Activated T-cell treated with anti-CD3 and anti-CD28 coated beads, Interleukin-2, amount 50 U/mL, for 24 hours (primary cell): ENCODE results near the gene B4GALT5.
"Not testable (repeated sequence)": the region's sequence is repeated elsewhere in the genome, so short reads cannot be mapped to it uniquely, and the experiment has no call there.

ENCODE experiments used
- DNase-seq: peaks from one replicate; pipeline ENCODE4 v3.0.0-alpha.2; 2020
- H3K27ac Mint-ChIP-seq: 2 replicates; pipeline ENCODE4 v1.8.0; 2020; ENCODE audit warnings: mild to moderate bottlenecking, mixed read lengths
- H3K27me3 Mint-ChIP-seq: 2 replicates; pipeline ENCODE4 v1.8.0; 2020; ENCODE audit warnings: mixed read lengths
- H3K36me3 Mint-ChIP-seq: 2 replicates; pipeline ENCODE4 v1.8.0; 2020; ENCODE audit warnings: low read depth, mixed read lengths
- H3K4me1 Mint-ChIP-seq: 2 replicates; pipeline ENCODE4 v1.8.0; 2020; ENCODE audit warnings: low read depth, mixed read lengths
- H3K4me3 Mint-ChIP-seq: 2 replicates; pipeline ENCODE4 v1.8.0; 2020; ENCODE audit warnings: mild to moderate bottlenecking, moderate library complexity, mixed read lengths
- H3K9me3 Mint-ChIP-seq: 2 replicates; pipeline ENCODE4 v1.8.0; 2020; ENCODE audit warnings: mixed read lengths

Gene B4GALT5

DNA sequence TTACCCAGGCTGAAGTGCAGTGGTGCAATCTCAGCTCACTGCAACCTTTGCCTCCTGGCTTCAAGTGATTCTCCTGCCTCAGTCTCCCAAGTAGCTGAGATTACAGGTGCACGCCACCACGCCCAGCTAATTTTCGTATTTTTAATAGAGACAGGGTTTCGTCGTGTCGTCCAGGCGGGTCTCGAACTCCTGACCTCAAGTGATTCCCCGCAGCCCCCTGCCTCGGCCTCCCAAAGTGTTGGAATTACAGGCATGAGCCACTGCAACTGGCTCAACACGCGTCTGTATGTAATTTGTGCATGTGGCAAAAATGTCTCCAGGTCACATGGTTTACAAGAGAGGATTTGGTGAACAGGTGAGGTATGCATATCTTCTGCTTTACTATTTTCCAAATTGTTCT is 7.6 kb upstream of the B4GALT5 start:
- not testable (repeated sequence) for H3K9me3 Mint-ChIP-seq, H3K27ac Mint-ChIP-seq, H3K4me3 Mint-ChIP-seq, H3K27me3 Mint-ChIP-seq, H3K36me3 Mint-ChIP-seq, DNase-seq
- H3K4me1 Mint-ChIP-seq: peaks cover 23% of the 10 kb centered on the region

DNA sequence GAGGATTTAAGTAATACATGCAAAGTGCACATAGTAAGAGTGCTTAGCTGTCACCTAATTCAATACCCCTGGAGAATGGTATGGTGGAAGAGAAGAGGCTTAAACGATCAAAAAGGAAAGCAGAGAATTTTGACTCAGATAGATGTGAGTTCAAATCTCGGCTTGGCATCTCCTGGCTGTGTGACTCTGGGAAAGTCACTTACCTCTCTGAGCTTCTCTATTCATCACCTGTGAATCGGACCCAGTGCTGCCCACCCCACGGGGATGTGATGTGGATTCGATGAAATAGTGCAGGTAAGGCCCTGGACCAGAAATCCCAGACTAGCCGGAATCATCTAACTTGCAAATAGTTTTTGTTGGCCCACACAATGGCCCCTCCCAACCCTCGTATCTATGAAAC is 1.8 kb upstream of the B4GALT5 start:
- peaks cover 19% of the 10 kb centered on the region for H3K36me3 Mint-ChIP-seq
- no peaks in the 10 kb centered on the region for H3K27me3 Mint-ChIP-seq
- H3K27ac Mint-ChIP-seq: no peak overlapping the region
- no peaks in the 10 kb centered on the region for H3K9me3 Mint-ChIP-seq
- H3K4me1 Mint-ChIP-seq: peaks cover 44% of the 10 kb centered on the region
- no peak for DNase-seq
- H3K4me3 Mint-ChIP-seq: no peak overlapping the region

DNA sequence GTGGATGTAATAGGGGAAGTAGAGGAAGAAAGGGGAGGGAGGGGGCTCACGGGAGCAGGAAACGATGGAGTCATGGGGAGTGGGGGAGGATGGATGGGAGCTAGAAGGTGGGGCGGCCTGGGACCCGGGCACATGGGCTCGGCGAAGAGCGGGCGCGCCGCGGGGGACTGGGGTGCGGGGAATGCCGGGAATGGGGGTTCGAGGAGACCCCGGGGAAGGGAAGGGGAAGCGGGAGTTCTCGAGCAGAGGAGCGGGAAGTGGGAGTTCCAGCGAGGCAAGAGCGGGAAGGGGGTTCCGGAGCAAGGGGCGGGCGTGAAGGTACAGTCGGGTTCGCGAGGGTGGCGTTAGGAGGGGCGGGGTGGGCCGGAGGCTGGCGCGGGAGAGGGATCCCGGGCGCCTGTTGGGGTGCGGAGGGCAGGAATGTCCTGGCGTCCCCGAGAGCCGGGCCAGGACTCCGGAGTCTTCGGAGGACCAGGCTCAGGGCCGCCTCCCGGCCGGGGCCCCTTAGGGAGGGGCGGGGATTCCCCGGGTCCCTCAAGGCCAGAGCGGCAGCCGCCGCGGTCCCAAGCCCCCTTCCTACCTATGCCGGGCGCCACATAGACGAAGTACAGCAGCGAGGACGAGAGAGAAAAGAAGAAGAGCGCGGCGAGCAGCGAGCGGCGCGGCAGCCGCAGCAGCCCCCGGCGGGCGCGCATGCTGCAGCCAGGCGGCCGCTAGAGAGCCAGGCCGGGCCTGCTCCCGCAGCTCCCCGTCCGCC is 504 bp downstream of the B4GALT5 start:
- H3K4me1 Mint-ChIP-seq: peaks cover 58% of the 10 kb centered on the region

DNA sequence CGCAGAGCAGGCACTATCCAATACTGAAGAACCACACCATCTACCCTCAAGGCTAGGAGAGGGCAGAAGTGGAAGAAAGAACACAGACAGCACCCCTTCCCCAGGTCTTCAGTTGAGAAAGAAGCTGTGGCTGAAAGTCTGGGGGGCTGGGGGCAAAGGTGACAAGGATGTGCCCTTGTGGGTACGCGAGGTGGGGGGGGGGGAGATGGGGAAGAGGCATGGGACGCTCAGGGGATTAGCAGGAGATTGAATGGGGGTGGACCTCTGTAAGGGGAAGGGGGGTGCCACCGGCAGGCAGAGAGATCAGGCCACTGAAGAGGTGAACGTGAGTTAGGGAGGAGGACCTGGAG is 1.1 kb downstream of the B4GALT5 start:
- Mint-ChIP-seq H3K36me3 (peaks cover 26% of the 10 kb centered on the region), H3K4me1 (peaks cover 52% of the 10 kb centered on the region), H3K27me3 (no peaks in the 10 kb centered on the region), H3K27ac (peak overlapping the region; percentile 93), H3K9me3 (no peaks in the 10 kb centered on the region), H3K4me3 (peak overlapping the region; percentile 89)
- DNase-seq: no peak

More for the DNA sequence above, 504 bp downstream of the B4GALT5 start:
- H3K27me3 Mint-ChIP-seq: no peaks in the 10 kb centered on the region
- DNase-seq: no peak
- no peaks in the 10 kb centered on the region for H3K9me3 Mint-ChIP-seq
- H3K36me3 Mint-ChIP-seq: peaks cover 26% of the 10 kb centered on the region
- peak overlapping the region; percentile 93 for H3K27ac Mint-ChIP-seq
- H3K4me3 Mint-ChIP-seq: peak overlapping the region; percentile 89

DNA sequence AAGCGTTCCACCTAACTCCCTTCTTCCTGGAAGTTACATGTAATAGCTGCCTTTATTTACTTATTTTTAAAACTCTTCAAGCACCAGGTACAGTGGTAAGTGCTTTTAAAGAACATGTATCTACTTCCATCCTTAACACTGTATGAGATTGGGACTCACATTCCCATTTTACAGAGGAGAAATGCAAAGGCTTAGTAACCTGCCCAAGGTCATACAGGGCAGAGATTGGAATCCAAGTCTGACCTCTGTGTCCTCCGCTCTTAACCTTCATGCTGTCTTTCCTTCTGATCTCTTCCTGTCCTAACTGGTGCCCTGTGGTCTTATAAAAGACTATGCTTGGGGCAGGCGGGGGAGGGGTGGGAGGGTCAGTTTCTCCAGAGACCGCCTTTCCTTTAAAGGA is 1.6 kb downstream of the B4GALT5 start:
- H3K4me3 Mint-ChIP-seq: peak overlapping the region; percentile 89
- H3K36me3 Mint-ChIP-seq: peaks cover 27% of the 10 kb centered on the region
- DNase-seq: no peak
- peak overlapping the region; percentile 93 for H3K27ac Mint-ChIP-seq
- no peaks in the 10 kb centered on the region for H3K27me3 Mint-ChIP-seq
- H3K4me1 Mint-ChIP-seq: peaks cover 51% of the 10 kb centered on the region
- no peaks in the 10 kb centered on the region for H3K9me3 Mint-ChIP-seq

DNA sequence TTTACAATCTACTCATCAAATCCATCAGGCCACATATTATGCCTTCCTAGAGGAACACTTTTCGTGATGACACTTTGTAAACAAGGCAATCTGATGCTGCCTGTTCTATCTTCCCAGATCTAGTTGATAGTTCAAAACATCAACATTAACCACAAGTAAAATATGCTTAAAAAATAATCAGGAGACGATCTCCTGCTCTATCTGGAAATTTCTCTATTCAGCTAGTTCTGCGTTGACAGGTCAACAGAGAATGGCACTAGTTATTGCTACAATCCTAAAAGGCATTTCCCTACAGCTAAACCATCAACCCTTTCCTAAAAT is 2.1 kb downstream of the B4GALT5 start:
- H3K4me3 Mint-ChIP-seq: peak overlapping the region; percentile 89
- H3K27ac Mint-ChIP-seq: peak overlapping the region; percentile 1
- peaks cover 30% of the 10 kb centered on the region for H3K36me3 Mint-ChIP-seq
- no peak for DNase-seq
- peaks cover 56% of the 10 kb centered on the region for H3K4me1 Mint-ChIP-seq
- no peaks in the 10 kb centered on the region for H3K9me3 Mint-ChIP-seq
- no peaks in the 10 kb centered on the region for H3K27me3 Mint-ChIP-seq

DNA sequence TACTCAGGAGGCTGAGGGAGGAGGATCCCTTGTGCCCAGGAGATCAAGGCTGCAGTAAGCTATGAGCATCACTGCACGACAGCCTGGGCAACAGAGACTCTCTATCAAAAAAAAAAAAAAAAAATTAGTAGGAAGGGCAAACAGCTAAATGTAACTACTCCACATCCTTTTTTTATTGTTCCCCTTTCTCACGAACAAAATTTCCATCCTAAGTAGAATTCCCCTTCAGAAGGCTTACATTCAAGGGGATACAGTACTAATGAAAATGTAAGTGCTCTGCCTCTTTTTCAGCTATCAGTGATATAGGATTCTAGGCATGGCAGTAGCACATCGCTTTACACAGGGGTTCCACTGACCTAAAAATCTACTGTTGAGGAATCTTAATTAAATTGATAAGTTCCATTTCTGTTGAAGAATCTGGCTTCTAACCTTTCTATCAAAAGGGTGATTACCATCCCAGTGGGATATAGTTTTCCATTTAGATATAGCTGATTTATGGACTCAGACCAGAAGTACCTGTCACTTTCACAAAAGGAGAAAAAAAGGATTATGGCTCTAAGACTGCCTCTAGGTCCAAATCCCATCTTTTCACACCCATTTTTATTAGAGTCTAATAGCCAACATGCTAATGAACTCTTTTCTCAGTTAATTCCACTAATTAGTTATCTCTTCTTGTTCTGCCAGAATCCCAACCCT is 2.6 kb downstream of the B4GALT5 start:
- peak overlapping the region; percentile 23 for H3K27ac Mint-ChIP-seq
- no peaks in the 10 kb centered on the region for H3K27me3 Mint-ChIP-seq
- peak overlapping the region; percentile 89 for H3K4me3 Mint-ChIP-seq
- DNase-seq: no peak
- peaks cover 61% of the 10 kb centered on the region for H3K4me1 Mint-ChIP-seq
- H3K36me3 Mint-ChIP-seq: peaks cover 30% of the 10 kb centered on the region
- H3K9me3 Mint-ChIP-seq: no peaks in the 10 kb centered on the region

DNA sequence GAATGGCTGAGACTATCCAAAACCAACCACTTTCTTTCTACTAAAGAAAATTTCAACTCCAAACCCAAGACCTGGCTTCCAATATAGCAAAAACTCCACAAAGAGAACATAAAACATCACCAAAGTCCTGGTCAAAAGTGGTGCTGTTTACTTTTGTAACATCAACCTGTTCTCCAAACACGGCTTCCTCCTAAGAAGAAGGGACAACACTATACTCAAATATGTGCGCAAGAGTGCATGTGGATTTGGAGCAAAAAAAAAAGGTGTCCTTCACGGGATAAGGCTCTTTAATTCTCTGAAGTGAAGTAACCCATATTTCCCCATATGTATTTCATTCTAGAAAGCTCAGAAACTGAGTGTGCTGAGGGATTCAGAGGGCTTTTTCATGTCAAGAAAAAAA is 6.6 kb downstream of the B4GALT5 start:
- H3K27me3 Mint-ChIP-seq: no peaks in the 10 kb centered on the region
- no peaks in the 10 kb centered on the region for H3K9me3 Mint-ChIP-seq
- no peak overlapping the region for H3K4me3 Mint-ChIP-seq
- no peak for DNase-seq
- peaks cover 70% of the 10 kb centered on the region for H3K4me1 Mint-ChIP-seq
- H3K27ac Mint-ChIP-seq: peak overlapping the region; percentile 29
- peaks cover 36% of the 10 kb centered on the region for H3K36me3 Mint-ChIP-seq

DNA sequence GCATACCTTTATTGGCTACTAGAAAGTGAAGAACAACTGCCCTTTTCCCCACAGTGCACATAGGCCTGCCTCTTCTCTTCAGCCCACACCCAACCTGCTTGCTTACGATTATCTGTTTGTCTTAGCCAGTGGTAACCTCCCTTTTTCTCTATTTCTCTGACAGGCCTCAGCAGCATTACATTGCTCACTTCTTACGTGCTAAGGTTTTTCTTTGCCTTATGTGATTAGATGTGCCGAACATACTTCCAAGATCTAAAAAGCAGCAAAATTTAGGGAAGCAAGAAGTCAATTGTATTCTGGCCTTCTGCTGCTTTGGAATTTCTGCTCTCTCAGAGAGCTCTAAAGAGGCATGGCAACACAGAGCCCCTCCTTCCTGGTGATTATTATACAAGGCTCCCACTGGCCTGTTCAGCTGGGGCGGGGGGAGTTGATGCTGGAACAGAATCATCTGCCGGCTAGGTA is 7.0 kb downstream of the B4GALT5 start:
- Mint-ChIP-seq H3K9me3 (no peaks in the 10 kb centered on the region), H3K36me3 (peaks cover 37% of the 10 kb centered on the region), H3K4me1 (peaks cover 70% of the 10 kb centered on the region), H3K27me3 (no peaks in the 10 kb centered on the region), H3K4me3 (no peak overlapping the region), H3K27ac (peak overlapping the region; percentile 29)
- no peak for DNase-seq

DNA sequence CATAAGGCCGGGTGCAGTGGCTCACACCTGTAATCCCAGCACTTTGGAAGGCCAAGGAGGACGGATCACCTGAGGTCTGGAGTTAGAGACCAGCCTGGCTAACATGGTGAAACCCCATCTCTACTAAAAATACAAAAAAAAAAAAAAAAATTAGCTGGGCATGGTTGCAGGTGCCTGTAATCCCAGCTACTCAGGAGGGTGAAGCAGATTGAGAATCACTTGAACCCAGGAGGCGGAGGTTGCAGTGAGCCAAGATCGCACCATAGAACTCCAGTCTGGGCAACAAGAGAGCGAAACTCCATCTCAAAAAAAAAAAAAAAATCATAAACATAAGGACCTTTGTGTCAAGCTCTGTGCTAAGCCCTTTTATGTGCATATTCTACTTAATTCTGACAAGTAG is 7.8 kb downstream of the B4GALT5 start:
- H3K27ac Mint-ChIP-seq: peak overlapping the region; percentile 48
- H3K9me3 Mint-ChIP-seq, H3K27me3 Mint-ChIP-seq, DNase-seq, H3K4me3 Mint-ChIP-seq: not testable (repeated sequence)
- peaks cover 34% of the 10 kb centered on the region for H3K36me3 Mint-ChIP-seq
- peaks cover 70% of the 10 kb centered on the region for H3K4me1 Mint-ChIP-seq

DNA sequence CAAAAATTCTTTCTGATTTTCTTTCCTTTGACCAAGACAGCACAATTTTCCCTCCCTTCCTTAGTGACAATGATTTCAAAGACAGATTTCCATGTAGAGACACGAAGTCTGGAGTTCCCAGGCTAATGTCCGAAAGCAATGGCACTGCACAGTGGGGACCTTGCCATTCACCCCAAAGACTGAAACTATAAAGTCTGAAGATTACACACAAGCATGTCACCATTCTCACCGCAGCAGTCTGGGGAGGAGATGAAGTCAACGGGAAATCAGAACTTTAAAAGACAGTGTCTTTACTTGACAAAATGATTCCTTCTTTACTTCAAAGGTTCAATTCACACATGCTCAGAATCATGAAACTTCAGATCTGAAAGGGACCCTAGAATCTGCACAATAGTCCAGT is 8.3 kb downstream of the B4GALT5 start:
- no peak overlapping the region for H3K4me3 Mint-ChIP-seq
- peaks cover 32% of the 10 kb centered on the region for H3K36me3 Mint-ChIP-seq
- no peaks in the 10 kb centered on the region for H3K27me3 Mint-ChIP-seq
- DNase-seq: no peak
- H3K4me1 Mint-ChIP-seq: peaks cover 70% of the 10 kb centered on the region
- peak overlapping the region; percentile 48 for H3K27ac Mint-ChIP-seq
- no peaks in the 10 kb centered on the region for H3K9me3 Mint-ChIP-seq

DNA sequence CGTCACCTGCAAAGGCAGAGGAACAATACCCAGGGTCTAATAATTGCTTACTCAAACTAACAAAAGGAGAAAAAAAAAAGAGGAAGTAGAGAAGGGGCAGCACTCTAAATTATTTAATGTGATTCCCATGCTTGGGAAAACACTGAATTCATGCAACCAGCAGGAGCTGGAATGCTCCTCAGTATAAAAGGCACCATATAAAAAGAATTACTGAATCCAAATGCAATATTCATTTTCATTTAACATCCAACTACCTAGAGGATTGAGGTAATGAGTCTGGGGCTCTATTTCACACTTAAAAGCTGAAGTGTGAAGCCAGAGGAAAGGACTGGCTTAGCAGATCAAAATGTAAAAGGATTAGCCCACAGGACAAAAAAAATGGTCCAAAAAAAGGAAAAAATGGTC is 8.7 kb downstream of the B4GALT5 start:
- Mint-ChIP-seq H3K36me3 (peaks cover 31% of the 10 kb centered on the region), H3K27ac (peak overlapping the region; percentile 34), H3K4me3 (no peak overlapping the region), H3K27me3 (no peaks in the 10 kb centered on the region), H3K4me1 (peaks cover 70% of the 10 kb centered on the region), H3K9me3 (no peaks in the 10 kb centered on the region)
- DNase-seq: no peak

DNA sequence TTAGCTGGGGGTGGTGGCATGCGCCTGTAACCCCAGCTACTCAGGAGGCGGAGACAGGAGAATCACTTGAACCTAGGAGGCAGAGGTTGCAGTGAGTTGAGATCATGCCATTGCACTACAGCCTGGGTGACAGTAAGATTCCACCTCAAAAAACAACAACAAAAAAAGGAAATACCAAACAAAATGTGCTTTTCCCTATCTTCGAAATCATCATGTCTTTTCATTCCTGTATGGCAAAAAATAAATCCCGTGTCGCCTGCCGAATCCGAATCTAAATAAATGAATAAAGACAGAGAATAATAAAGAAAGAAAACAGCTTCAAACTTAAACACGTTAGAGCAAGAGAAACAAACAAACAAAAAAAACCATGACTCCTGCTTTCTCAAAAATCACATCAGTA is 11.8 kb downstream of the B4GALT5 start:
- Mint-ChIP-seq H3K36me3 (peaks cover 28% of the 10 kb centered on the region), H3K4me1 (peaks cover 79% of the 10 kb centered on the region), H3K9me3 (no peaks in the 10 kb centered on the region), H3K27ac (peak overlapping the region; percentile 83), H3K27me3 (no peaks in the 10 kb centered on the region), H3K4me3 (no peak overlapping the region)
- no peak for DNase-seq

DNA sequence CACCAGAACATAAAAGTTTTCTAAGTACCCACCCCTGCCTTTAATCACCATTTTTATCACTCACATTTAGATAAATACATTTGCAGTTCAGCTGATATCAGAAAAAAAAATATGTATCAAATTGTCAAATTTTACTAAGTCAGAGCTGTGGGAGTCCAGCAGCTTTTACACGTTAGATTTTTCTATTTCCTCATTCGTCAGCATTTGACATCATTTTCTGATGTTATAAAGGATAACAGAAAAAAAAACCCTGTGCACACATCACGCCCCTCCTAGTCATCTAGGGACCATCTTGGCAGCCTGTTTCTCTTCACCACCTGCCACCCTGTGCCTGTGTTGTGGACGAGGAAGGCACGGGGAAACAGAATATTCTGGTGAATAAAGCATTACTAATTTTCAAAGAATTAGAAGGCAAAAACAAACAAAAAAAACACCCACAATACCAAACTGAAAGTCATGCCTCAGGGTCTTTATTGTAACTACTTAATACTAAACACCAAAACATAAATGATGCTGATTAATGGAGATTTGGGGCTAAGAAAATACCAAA is 12.4 kb downstream of the B4GALT5 start:
- Mint-ChIP-seq H3K4me3 (no peak overlapping the region), H3K36me3 (peaks cover 28% of the 10 kb centered on the region), H3K27ac (peak overlapping the region; percentile 83), H3K27me3 (no peaks in the 10 kb centered on the region), H3K4me1 (peaks cover 79% of the 10 kb centered on the region), H3K9me3 (no peaks in the 10 kb centered on the region)
- no peak for DNase-seq
